Stimulated activated naive CD8-positive, alpha-beta T cell treated with anti-CD3 and anti-CD28 coated beads, Interleukin-15, Interleukin-2, amounts not matched to agents 100 ng/mL and 50 ng/mL, for 24 hours (primary cell): ENCODE data around the gene CELA3B.
"Not testable (repeated sequence)": the region's sequence is repeated elsewhere in the genome, so short reads cannot be mapped to it uniquely, and the experiment has no call there.

Source experiments
- H3K27ac Mint-ChIP-seq: one replicate; pipeline ENCODE4 v1.8.0; 2021; ENCODE audit warnings: mild to moderate bottlenecking, mixed read lengths
- H3K27me3 Mint-ChIP-seq: one replicate; pipeline ENCODE4 v1.8.0; 2021; ENCODE audit warnings: mixed read lengths
- H3K36me3 Mint-ChIP-seq: one replicate; pipeline ENCODE4 v1.8.0; 2021; ENCODE audit warnings: low read depth, mixed read lengths
- H3K4me1 Mint-ChIP-seq: one replicate; pipeline ENCODE4 v1.8.0; 2021; ENCODE audit warnings: low read depth, mixed read lengths
- H3K4me3 Mint-ChIP-seq: one replicate; pipeline ENCODE4 v1.8.0; 2021; ENCODE audit warnings: mild to moderate bottlenecking, mixed read lengths
- H3K9me3 Mint-ChIP-seq: one replicate; pipeline ENCODE4 v1.8.0; 2021; ENCODE audit warnings: mixed read lengths

Gene CELA3B

DNA sequence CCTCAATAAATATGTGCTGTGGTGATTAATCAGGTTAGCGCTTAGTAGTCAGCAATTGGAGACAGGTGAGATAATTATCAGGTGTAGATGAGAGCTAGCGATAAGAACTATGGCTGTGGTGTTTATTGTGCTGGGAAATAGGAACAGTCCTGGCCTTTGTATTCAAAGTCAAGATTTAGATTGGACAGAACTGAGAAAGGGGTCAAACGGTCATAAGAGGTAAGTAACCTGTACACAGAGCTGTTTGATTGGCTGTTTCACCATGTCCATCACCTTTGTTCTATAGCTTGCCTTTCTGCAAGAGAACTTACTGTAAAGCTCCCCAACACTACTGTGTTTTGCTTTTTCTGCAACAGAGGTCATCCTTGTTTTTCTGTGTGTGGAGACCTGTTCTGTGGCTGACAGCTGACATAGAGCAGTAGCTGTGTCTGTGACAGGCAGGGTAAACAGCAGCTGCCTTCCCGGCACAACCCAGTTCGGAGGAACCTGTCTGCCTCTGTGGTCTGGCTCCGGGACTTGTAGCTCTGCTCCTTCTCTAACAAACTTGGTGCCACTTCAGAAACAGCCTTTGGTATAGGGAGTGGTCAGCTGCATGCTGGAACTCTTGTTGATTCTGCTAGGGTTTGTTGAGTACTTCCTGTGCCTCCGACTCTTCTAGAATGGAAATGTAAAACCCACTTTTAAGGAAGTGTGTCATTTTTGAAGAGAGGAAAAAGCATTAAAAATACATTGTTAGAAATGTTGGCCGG, 54.6 kb downstream of the CELA3B start:
- Mint-ChIP-seq H3K4me1 (peaks cover 44% of the 10 kb centered on the region), H3K9me3 (no peaks in the 10 kb centered on the region), H3K4me3 (no peak overlapping the region), H3K27me3 (no peaks in the 10 kb centered on the region), H3K27ac (no peak overlapping the region), H3K36me3 (no peaks in the 10 kb centered on the region)

GRCh38 chr1:22034834-22035233, 58.0 kb downstream of the CELA3B start:
- H3K27me3 Mint-ChIP-seq, H3K27ac Mint-ChIP-seq, H3K36me3 Mint-ChIP-seq, H3K4me3 Mint-ChIP-seq, H3K9me3 Mint-ChIP-seq: not testable (repeated sequence)
- peaks cover 48% of the 10 kb centered on the region for H3K4me1 Mint-ChIP-seq

GRCh38 chr1:22037520-22037919, 60.7 kb downstream of the CELA3B start:
- no peak overlapping the region for H3K27ac Mint-ChIP-seq
- peaks cover 48% of the 10 kb centered on the region for H3K4me1 Mint-ChIP-seq
- H3K27me3 Mint-ChIP-seq, result no peaks in the 10 kb centered on the region
- no peaks in the 10 kb centered on the region for H3K9me3 Mint-ChIP-seq
- H3K36me3 Mint-ChIP-seq, result no peaks in the 10 kb centered on the region
- H3K4me3 Mint-ChIP-seq, result no peak overlapping the region

- Mint-ChIP-seq H3K4me1 (peaks cover 51% of the 10 kb centered on the region), H3K27me3 (no peaks in the 10 kb centered on the region), H3K36me3 (no peaks in the 10 kb centered on the region), H3K27ac (peak overlapping the region; percentile 87), H3K9me3 (no peaks in the 10 kb centered on the region), H3K4me3 (no peak overlapping the region)
Observed at GRCh38 chr1:22038036-22038435, 61.2 kb downstream of the CELA3B start.
